SK-N-SH treated with all-trans-retinoic acid at 6 μM for 48 hours (cell line): Measurements from ENCODE around the gene TBX18.

ENCODE experiments used
- BACH2 ChIP-seq: fragments of 250-450 bp; sonication (Bioruptor Pico); IDR thresholded peaks from 2 replicates; pipeline ENCODE4 v1.9.0; 2021; ENCODE audit warnings: mild to moderate bottlenecking, borderline replicate concordance
- CSRNP3 ChIP-seq: fragments of 250-450 bp; sonication (Bioruptor Pico); IDR thresholded peaks from 2 replicates; pipeline ENCODE4 v1.5.1; 2021; ENCODE audit warnings: mild to moderate bottlenecking, moderate library complexity
- POU6F1 ChIP-seq: fragments of 250-450 bp; sonication (Bioruptor Pico); IDR thresholded peaks from 2 replicates; pipeline ENCODE4 v1.8.0; 2021; ENCODE audit warnings: low read depth, mild to moderate bottlenecking, moderate library complexity, borderline replicate concordance
- TF ChIP-seq, protein P1 (sequence below): fragments of 250-450 bp; sonication (Bioruptor Pico); IDR thresholded peaks from 2 replicates; pipeline ENCODE4 v1.8.0; 2020; ENCODE audit warnings: mild to moderate bottlenecking, moderate library complexity, borderline replicate concordance

- TF ChIP-seq POU6F1 (CRISPR knock-in tag): no peak
- TF ChIP-seq, protein P1, sequence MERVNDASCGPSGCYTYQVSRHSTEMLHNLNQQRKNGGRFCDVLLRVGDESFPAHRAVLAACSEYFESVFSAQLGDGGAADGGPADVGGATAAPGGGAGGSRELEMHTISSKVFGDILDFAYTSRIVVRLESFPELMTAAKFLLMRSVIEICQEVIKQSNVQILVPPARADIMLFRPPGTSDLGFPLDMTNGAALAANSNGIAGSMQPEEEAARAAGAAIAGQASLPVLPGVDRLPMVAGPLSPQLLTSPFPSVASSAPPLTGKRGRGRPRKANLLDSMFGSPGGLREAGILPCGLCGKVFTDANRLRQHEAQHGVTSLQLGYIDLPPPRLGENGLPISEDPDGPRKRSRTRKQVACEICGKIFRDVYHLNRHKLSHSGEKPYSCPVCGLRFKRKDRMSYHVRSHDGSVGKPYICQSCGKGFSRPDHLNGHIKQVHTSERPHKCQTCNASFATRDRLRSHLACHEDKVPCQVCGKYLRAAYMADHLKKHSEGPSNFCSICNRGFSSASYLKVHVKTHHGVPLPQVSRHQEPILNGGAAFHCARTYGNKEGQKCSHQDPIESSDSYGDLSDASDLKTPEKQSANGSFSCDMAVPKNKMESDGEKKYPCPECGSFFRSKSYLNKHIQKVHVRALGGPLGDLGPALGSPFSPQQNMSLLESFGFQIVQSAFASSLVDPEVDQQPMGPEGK (CRISPR knock-in tag): no peak
- no peak for TF ChIP-seq BACH2
- no peak for TF ChIP-seq CSRNP3 (CRISPR knock-in tag)
These were observed 16.0 kb downstream of the TBX18 start for GRCh38 chr6:84748376-84748775.
